Measurements from ENCODE around the gene CDV3. TPM values are rescaled to one million over a fixed set of nuclear protein-coding genes. Genes with fewer than 3 reads are reported as not detected.

The CDV3 gene
- total RNA-seq, 1 experiment from 2014 or later = 309 TPM

- H3K27me3 Mint-ChIP-seq (ENCODE audit: insufficient read depth, unreplicated experiment) = no peaks in the 10 kb centered on the region
- peak overlapping the region; percentile 91 for H3K4me3 Mint-ChIP-seq (ENCODE audit: unreplicated experiment)
- TSS peak; percentile 98 for BruUV-seq (replicated peaks)
- no peaks in the 10 kb centered on the region for H3K9me3 Mint-ChIP-seq (ENCODE audit: unreplicated experiment)
- ChIA-PET CTCF (interaction anchor here (0.7 to 1.0 kb wide), 3 partner anchors 36 to 105 kb away, joined by 3 to 5 read pairs (median 4); no protein-coding TSS in a partner anchor), POLR2A (interaction anchor here (0.5 to 4.2 kb wide), 19 partner anchors 10 to 913 kb away, joined by 3 to 57 read pairs (median 4); partner anchors contain the start of genes ANAPC13 and CEP63)
- peak; percentile 47 for DNase-seq (ENCODE audit: unreplicated experiment)
- H3K36me3 Mint-ChIP-seq (ENCODE audit: insufficient read depth, unreplicated experiment) = peaks cover 30% of the 10 kb centered on the region
- no peak for TF ChIP-seq CTCF (IDR thresholded peaks at IDR 0.05; ENCODE audit: unreplicated experiment)
- intact Hi-C loops (cut with micrococcal nuclease) = loop anchor here (2.0 to 10.0 kb wide), 2 partner anchors 36 to 232 kb away; partner anchors contain the start of gene SRPRB
- peaks cover 38% of the 10 kb centered on the region for H3K4me1 Mint-ChIP-seq (ENCODE audit: insufficient read depth, unreplicated experiment)
- peak overlapping the region; percentile 91 for H3K27ac Mint-ChIP-seq (ENCODE audit: low read depth, unreplicated experiment)
Measured at GRCh38 chr3:133572158-133573053, 1.1 kb upstream of the CDV3 start.

GRCh38 chr3:133573054-133573628 lies 345 bp upstream of the CDV3 start:
- Mint-ChIP-seq H3K27ac (ENCODE audit: low read depth, unreplicated experiment) (peak overlapping the region; percentile 91), H3K4me3 (ENCODE audit: unreplicated experiment) (peak overlapping the region; percentile 91), H3K9me3 (ENCODE audit: unreplicated experiment) (no peaks in the 10 kb centered on the region), H3K4me1 (ENCODE audit: insufficient read depth, unreplicated experiment) (peaks cover 33% of the 10 kb centered on the region), H3K27me3 (ENCODE audit: insufficient read depth, unreplicated experiment) (no peaks in the 10 kb centered on the region), H3K36me3 (ENCODE audit: insufficient read depth, unreplicated experiment) (peaks cover 38% of the 10 kb centered on the region)
- intact Hi-C loops (cut with micrococcal nuclease) = loop anchor here (2.0 to 10.0 kb wide), 2 partner anchors 36 to 232 kb away; partner anchors contain the start of gene SRPRB
- peak; percentile 100 for DNase-seq (ENCODE audit: unreplicated experiment)
- POLR2A ChIA-PET = interaction anchor here (0.5 to 4.2 kb wide), 22 partner anchors 9 to 913 kb away, joined by 3 to 57 read pairs (median 4); partner anchors contain the start of genes ANAPC13 and CEP63
- no peak for TF ChIP-seq CTCF (IDR thresholded peaks at IDR 0.05; ENCODE audit: unreplicated experiment)
- CTCF ChIA-PET = interaction anchor here (0.6 to 6.5 kb wide), 6 partner anchors 36 to 886 kb away, joined by 3 to 86 read pairs (median 4); no protein-coding TSS in a partner anchor
- BruUV-seq (replicated peaks) = no TSS peak

GRCh38 chr3:133574260-133574881 lies 885 bp downstream of the CDV3 start:
- Mint-ChIP-seq H3K27ac (ENCODE audit: low read depth, unreplicated experiment) (peak overlapping the region; percentile 91), H3K36me3 (ENCODE audit: insufficient read depth, unreplicated experiment) (peaks cover 50% of the 10 kb centered on the region), H3K4me3 (ENCODE audit: unreplicated experiment) (peak overlapping the region; percentile 91), H3K27me3 (ENCODE audit: insufficient read depth, unreplicated experiment) (no peaks in the 10 kb centered on the region), H3K9me3 (ENCODE audit: unreplicated experiment) (no peaks in the 10 kb centered on the region), H3K4me1 (ENCODE audit: insufficient read depth, unreplicated experiment) (peaks cover 29% of the 10 kb centered on the region)
- intact Hi-C loops (cut with micrococcal nuclease) = loop anchor here (10.0 kb wide), 1 partner anchor 230 kb away; the partner anchor contains the start of gene SRPRB
- ChIA-PET CTCF (interaction anchor here (0.5 to 6.5 kb wide), 11 partner anchors 12 to 888 kb away, joined by 3 to 86 read pairs (median 3); no protein-coding TSS in a partner anchor), POLR2A (interaction anchor here (0.6 to 4.2 kb wide), 20 partner anchors 9 to 853 kb away, joined by 3 to 57 read pairs (median 3); partner anchors contain the start of gene NPHP3)
- TF ChIP-seq CTCF (IDR thresholded peaks at IDR 0.05; ENCODE audit: unreplicated experiment) = no peak
- DNase-seq (ENCODE audit: unreplicated experiment) = peak; percentile 52
- no TSS peak for BruUV-seq (replicated peaks)

Measured in MCF 10A (cell line).